SW480 (cell line): ENCODE results near the gene ACYP1.
"Not testable (repeated sequence)": the region's sequence is repeated elsewhere in the genome, so short reads cannot be mapped to it uniquely, and the experiment has no call there.

ENCODE experiments used
- DNase-seq: peaks from one replicate; pipeline ENCODE4 v3.0.0-alpha.2; 2016; ENCODE audit warnings: low spot score

The ACYP1 gene

GRCh38 chr14:75068294-75069120, 4.7 kb upstream of the ACYP1 start:
- no peak for DNase-seq

DNA sequence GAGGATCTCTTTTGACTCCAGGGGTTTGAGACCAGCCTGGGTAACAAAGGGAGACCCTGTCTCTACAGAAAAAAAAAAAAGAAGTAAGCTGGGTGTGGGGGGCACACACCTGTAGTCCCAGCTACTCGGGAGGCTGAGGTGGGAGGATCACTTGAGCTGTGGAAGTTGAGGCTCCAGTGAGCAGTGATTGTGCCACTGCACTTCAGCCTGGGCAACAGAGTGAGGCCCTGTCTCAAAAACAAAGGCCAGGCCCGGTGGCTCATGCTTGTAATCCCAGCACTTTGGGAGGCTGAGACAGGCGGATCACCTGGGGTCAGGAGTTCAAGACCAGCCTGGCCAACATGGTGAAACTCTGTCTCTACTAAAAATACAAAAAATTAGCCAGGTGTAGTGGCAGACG, 3.9 kb upstream of the ACYP1 start:
- DNase-seq, result not testable (repeated sequence)

GRCh38 chr14:75067212-75067611, 3.4 kb upstream of the ACYP1 start:
- DNase-seq, result no peak

- no peak for DNase-seq
Measured at GRCh38 chr14:75066691-75067090, 2.9 kb upstream of the ACYP1 start.

- DNase-seq, result no peak
Measured at GRCh38 chr14:75064205-75064567, 362 bp upstream of the ACYP1 start.

GRCh38 chr14:75063013-75063412, 811 bp downstream of the ACYP1 start:
- peak; percentile 16 for DNase-seq

DNA sequence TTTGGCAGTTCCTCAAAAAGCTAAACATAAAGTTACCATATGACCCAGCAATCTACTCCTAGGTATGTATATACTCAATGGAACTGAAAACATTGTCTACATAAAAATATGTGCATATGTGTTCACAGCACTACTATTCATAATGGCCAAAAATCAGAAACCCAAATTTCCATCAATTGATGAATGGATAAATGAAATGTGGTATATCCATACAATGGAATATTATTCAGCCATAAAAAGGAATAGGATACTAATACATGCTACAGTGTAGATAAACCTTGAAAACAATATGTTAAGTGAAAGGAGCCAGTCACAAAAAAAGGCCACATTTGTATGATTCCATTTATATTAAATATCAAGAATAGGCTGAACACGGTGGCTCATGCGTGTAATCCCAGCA, 3.4 kb downstream of the ACYP1 start:
- DNase-seq, result no peak

DNA sequence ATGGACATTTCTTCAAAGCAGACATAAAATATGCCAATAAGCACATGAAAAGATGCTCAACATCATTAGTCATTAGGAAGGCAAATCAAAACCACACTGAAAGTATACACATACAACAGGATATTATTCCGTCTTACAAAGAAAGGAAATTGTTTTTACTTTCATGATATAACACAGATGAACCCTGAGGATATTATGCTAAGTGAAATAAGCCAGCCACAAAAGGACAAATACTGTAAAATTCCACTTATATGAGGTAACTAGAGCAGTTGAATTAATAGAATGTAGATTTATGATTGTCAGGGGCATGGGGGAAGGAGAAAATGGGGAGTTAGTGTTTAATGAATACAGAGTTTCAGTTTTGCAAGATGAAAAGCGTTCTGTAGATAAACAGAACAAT, 4.2 kb downstream of the ACYP1 start:
- DNase-seq, result no peak

DNA sequence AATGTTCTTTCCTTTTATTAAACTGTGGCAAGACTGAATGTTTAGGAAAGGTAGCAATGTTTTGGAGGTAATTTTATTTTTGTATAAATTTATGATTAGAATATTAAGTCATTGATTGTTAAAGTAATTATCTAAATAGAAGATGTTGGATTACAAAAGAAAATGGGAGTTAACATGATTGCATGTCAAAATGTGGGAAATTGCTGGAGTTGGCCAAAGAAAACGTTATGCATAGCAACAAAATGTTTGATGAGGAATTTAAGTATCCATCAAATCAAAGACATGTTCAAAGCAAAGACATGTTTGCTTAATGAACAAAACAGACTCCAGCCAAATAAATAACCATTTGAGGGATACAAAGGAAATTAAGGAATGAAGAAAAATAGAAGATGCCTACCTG, 9.4 kb downstream of the ACYP1 start:
- DNase-seq, result no peak

DNA sequence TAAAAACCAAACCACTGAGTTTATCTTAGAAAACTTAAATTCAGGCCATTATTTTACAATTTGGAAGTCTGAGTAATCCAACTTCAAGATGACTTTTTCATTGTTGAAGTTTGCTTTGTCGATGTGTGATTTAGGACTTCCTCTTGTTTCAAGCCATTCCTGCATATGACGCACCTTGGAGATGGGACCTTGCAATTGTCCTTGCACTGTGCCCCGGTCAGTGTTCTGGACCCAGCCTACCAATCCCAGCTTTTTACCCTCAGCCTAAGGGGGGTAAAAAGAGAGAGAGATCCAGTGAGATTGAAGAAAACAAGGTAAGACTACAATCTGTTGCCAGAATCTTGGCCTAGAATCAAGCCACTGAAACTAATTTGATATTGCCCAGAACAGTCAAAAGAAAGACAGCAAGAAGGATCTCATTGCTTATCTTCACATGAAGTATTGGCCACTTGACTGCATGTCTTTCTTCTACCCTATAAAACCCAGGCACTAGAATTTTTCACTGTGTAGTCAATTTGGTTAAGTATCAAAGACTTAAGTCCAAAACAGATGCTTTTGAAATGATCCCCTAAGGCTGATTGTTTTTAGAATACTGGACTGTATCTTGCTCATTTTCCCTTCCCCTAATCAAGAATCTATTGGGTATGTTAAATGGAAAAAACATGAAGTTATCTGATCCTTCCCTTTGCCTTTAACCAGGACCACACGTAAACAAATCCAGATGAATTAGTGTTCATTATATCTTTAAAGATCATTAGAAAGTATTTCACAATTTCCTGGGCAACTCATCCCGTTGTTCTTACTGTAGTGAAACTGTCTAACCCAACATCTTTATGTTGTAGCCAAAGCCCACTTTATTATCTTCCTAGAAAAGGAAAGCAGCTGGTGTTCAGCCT, 10.2 kb downstream of the ACYP1 start:
- no peak for DNase-seq

GRCh38 chr14:75051556-75051899, 12.3 kb downstream of the ACYP1 start:
- no peak for DNase-seq

GRCh38 chr14:75050852-75051555, 12.8 kb downstream of the ACYP1 start, which contains the start of gene MLH3:
Gene MLH3 (minus strand): TSS chr14:75051467. CDS start chr14:75049655, 1,812 bp downstream.
- peak; percentile 88 for DNase-seq

DNA sequence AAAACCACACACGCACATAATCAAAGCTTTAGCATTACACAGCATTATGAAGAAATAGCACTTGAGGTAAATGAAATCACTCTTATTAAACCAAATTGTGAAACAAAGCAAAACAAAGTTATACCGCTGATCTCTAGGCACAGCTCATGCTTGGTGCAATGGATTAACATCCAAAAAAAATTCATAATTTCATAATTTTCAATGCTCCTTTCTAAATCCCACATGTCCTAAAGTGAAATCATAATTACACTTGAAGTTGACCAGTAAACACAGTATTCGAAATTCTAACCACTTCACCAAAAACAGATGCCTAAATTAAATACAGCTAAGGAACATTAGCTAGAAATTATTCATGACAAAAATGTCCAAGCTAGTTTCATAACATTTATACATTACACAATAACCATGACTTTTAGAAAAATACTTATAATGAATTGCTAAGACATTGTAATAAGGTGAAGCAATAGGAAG, 14.1 kb downstream of the ACYP1 start:
- DNase-seq, result no peak

DNA sequence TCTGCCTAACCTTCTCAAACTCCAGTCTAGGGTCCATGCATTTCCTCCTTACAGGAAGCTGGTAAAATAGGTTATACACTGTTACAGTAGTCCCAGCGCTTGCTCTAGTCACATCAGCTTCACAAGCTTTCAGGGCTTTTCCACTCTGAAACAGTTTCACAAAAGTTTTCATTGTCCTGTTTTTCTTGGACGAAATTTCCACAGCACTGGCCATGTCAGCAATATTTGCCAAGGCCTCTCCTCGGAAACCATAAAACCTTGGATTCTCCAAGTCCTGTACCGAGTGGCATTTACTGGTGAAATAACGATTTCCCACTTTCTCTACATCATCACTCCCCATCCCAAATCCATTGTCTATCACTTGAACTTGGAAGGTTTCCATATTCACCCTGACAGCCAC, 14.7 kb downstream of the ACYP1 start:
- no peak for DNase-seq

GRCh38 chr14:75048101-75048500, 15.7 kb downstream of the ACYP1 start:
- DNase-seq, result no peak

DNA sequence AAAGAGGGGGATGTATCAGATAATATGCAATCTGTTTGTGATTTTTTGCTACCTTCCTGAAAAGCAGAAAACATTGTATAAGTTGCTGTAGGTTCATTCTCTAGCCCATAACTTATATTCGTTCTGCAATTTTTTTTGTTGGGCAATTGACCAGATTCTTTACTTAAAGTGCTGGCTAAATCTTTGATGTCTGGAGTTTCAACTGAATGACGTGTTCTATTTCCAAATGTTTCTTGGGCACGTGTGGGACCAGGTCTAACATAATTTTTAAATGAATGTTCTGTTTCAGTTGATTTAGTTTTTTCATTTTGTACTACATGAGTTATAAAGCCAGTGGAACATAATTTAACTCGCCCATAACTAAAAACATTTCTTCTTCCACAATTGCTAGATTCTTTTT, 16.3 kb downstream of the ACYP1 start:
- no peak for DNase-seq

- no peak for DNase-seq
Measured at GRCh38 chr14:75046899-75047298, 16.9 kb downstream of the ACYP1 start.

DNA sequence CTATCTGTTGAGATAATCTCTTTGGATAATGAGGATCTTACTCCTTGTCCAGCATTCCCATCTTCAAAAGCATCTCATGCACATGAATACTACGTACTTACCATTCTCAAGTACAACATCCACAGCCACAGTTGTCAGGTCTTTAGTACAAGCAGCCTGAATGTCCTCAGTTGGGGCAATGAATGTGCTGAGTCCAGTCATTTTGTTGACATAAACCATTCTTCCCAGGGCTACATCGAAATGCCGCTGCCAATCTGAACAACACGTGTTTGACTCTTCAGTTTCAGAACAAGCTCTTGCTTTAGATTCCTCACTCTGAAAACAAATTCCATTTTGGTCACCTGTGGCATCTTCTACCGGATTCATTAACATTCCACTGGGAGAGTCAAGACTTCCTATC, 17.5 kb downstream of the ACYP1 start:
- DNase-seq, result no peak

- DNase-seq, result no peak
Measured at GRCh38 chr14:75044752-75045151, 19.1 kb downstream of the ACYP1 start.

DNA sequence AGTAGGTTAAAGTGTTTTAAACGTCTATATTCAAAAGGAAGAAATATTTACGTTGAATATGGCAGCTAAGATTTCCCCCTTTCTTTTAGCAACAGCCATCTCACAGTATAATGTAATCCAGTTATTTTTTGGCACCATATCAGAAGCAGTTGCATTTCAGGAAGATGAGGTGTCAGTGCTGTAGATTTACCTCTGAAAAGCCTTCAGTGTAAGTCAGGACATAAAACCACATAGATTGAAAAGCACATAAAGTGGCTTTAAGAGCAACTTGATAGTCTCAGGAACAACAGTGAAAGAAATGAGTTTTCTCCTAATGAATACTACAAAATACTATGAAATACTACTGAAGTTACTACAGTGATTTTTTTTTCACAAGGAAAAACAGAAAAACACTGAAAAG, 19.5 kb downstream of the ACYP1 start:
- DNase-seq, result no peak

DNA sequence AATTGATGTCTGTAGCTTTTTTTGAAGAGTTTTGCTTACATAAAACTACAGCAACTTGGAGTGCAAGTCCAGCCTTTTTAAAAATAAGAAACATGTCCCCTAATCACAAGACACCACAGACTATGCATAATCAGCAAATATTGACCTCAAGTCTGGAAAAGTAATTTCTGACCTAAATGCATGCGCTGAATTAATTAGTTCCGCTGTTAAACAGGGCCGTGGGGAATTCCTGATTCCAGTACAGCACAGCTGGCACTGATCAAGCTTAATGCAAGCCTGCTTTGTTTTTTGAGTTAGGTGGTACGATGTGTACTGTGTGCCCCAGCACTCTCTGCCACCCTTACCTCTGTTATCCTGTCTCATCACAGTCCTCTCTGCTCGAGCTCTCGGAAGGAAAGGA, 21.8 kb downstream of the ACYP1 start:
- peak; percentile 28 for DNase-seq

DNA sequence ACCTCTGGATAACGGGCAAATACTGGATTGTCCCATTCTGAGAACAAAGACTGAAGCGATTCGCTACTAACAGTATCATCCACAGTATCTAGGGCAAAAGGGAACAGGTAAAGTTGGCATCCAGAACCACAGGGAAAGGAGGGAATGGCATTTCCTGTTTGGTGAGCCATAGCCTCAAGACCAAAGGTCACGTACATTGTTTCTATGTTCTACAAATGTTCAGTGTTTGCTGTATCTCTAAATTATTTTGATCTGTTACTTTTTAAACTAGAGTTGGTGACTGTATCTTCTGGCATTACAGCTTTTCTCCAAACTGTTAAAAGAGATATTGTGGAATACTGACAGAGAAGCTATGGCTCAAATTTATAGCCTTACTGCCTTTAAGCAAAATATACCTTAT, 22.2 kb downstream of the ACYP1 start:
- DNase-seq, result peak; percentile 85

DNA sequence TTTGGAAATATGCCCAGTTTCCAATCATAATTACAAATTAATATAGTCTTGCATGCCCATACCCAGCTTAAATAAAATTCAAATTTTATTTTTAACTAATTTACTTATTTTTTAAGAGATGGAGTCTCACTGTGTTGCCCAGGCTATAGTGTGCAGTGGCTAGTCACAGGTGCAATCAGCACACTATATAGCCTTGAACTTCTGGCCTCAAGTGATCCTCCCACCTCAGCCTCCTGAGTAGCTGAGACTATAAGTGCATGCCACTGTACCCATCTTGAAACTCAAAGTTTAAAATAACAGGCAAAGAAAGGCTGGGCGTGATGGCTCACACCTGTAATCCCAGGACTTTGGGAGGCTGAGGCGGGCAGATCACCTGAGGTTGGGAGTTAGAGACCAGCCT, 22.9 kb downstream of the ACYP1 start:
- DNase-seq, result no peak
